AG09319 (cell line): ENCODE measurements around the gene LRIF1.
"Not testable (repeated sequence)": the region's sequence is repeated elsewhere in the genome, so short reads cannot be mapped to it uniquely, and the experiment has no call there.

ENCODE experiments used
- DNase-seq: peaks from one replicate; pipeline ENCODE4 v3.0.0-alpha.2; 2010; ENCODE audit warnings: low read depth; ENCODE audit errors: extremely low read depth
- CTCF ChIP-seq: IDR thresholded peaks from 2 replicates; pipeline ENCODE4 v1.5.1; 2011; ENCODE audit warnings: low read depth, mild to moderate bottlenecking, inconsistent platforms, low read length, moderate library complexity

Gene LRIF1

GRCh38 chr1:110948038-110948810 is 15.5 kb downstream of the LRIF1 start:
- TF ChIP-seq CTCF = no peak
- DNase-seq = no peak

- no peak for TF ChIP-seq CTCF
- no peak for DNase-seq
Observed at GRCh38 chr1:110945626-110946025, 18.1 kb downstream of the LRIF1 start.

GRCh38 chr1:110944806-110945205 is 18.9 kb downstream of the LRIF1 start:
- DNase-seq = no peak

GRCh38 chr1:110936567-110936966 is 27.2 kb downstream of the LRIF1 start:
- no peak for TF ChIP-seq CTCF
- DNase-seq = no peak

More at GRCh38 chr1:110944806-110945205, 18.9 kb downstream of the LRIF1 start:
- TF ChIP-seq CTCF = no peak

- DNase-seq = not testable (repeated sequence)
Observed at GRCh38 chr1:110931097-110931496, 32.6 kb downstream of the LRIF1 start.

- DNase-seq = no peak
- TF ChIP-seq CTCF = no peak
Observed at GRCh38 chr1:110928904-110929303, 34.8 kb downstream of the LRIF1 start.

- no peak for DNase-seq
- TF ChIP-seq CTCF = no peak
Observed at GRCh38 chr1:110928191-110928590, 35.5 kb downstream of the LRIF1 start.
